SW 1271 (cell line): Measurements from ENCODE around the gene STX5.
"Not testable (repeated sequence)": the region's sequence is repeated elsewhere in the genome, so short reads cannot be mapped to it uniquely, and the experiment has no call there.

Source experiments
- DNase-seq, 2 experiments: peaks; one replicate each; lab custom pipeline; 2025; lab: John Stamatoyannopoulos, UW

STX5 gene, protein sequence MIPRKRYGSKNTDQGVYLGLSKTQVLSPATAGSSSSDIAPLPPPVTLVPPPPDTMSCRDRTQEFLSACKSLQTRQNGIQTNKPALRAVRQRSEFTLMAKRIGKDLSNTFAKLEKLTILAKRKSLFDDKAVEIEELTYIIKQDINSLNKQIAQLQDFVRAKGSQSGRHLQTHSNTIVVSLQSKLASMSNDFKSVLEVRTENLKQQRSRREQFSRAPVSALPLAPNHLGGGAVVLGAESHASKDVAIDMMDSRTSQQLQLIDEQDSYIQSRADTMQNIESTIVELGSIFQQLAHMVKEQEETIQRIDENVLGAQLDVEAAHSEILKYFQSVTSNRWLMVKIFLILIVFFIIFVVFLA

GRCh38 chr11:62831520-62832335 is at the start of gene STX5:
Gene STX5 (minus strand): TSS chr11:62832051. CDS start chr11:62831243, 808 bp downstream.
- DNase-seq, result peak; percentile 92 to 98

DNA sequence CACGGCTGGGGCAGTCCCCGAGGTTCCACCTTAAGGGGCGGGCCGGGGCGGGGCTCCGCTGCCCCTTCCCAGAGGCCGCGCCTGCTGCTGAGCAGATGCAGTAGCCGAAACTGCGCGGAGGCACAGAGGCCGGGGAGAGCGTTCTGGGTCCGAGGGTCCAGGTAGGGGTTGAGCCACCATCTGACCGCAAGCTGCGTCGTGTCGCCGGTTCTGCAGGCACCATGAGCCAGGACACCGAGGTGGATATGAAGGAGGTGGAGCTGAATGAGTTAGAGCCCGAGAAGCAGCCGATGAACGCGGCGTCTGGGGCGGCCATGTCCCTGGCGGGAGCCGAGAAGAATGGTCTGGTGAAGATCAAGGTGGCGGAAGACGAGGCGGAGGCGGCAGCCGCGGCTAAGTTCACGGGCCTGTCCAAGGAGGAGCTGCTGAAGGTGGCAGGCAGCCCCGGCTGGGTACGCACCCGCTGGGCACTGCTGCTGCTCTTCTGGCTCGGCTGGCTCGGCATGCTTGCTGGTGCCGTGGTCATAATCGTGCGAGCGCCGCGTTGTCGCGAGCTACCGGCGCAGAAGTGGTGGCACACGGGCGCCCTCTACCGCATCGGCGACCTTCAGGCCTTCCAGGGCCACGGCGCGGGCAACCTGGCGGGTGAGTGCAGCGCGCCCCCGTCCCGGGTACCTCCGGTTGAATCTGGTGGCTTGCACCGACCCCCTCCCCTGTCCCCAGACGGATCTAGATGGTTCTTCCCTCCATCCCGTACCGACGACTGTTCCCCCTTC is 49.1 kb upstream of the STX5 start, which contains the start of gene SLC3A2:
SLC3A2 (plus strand) TSS at position 94 of the 776 bp plus-strand sequence; CDS start at position 222, 128 bp downstream.
- DNase-seq, result peak; percentile 69 to 88

- DNase-seq, result peak in 1 of 2 experiments; percentile 54
Observed at GRCh38 chr11:62880231-62880802, 48.5 kb upstream of the STX5 start.

GRCh38 chr11:62879235-62879978 is 47.6 kb upstream of the STX5 start:
- DNase-seq, result no peak

GRCh38 chr11:62876712-62877111 is 44.9 kb upstream of the STX5 start:
- no peak for DNase-seq

- no peak for DNase-seq
Observed at GRCh38 chr11:62875698-62876478, 44.0 kb upstream of the STX5 start.

GRCh38 chr11:62874851-62875250 is 43.0 kb upstream of the STX5 start:
- DNase-seq, result no peak

- no peak for DNase-seq
Observed at GRCh38 chr11:62865635-62866034, 33.8 kb upstream of the STX5 start.

GRCh38 chr11:62863687-62864335 is 32.0 kb upstream of the STX5 start:
- no peak for DNase-seq

- not testable (repeated sequence) for DNase-seq
Observed at GRCh38 chr11:62861564-62862192, 29.8 kb upstream of the STX5 start.

DNA sequence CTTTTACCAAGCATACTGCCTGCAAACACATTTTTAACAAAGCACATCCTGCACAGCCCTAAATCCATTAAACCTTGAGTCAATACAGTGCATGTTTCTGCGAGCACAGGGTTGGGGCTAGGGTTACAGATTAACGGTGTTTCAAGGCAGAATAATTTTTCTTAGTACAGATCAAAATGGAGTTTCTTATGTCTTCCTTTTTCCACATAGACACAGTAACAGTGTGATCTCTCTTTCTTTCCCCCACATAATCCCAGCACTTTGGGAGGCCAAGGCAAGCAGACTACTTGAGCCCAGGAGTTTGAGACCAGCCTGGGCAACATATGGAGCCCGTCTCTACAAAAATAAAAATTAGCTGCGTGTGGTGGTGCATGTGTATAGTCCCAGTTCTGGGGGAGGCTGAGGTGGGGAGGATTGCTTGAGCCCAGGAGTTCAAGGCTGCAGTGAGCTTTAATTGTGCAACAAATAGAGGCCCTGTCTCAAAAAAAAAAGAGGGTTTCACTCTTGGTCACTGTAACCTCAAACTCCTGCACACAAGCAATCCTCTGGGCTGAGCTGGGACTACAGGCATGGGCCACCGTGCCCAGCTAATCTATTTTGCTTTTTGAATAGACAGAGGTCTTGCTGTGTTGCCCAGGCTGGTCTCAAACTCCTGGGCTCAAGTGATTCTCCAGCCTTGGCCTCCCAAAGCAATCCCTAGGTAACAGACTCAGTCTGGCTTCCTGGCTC is 29.1 kb upstream of the STX5 start:
- no peak for DNase-seq

DNA sequence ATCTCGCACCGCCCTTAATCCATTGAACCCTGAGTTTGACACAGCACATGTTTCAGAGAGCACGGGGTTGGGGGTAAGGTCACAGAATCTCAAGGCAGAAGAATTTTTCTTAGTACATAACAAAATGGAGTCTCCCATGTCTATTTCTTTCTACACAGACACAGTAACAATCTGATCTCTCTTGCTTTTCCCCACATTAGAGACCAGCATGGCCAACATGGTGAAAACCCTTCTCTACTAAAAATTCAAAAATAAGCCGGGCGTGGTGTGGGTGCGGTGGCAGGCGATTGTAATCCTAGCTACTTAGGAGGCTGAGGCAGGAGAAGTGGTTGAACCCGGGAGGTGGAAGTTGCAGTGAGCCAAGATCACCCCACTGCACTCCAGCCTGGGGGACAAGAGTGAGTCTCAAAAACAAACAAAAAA is 27.4 kb upstream of the STX5 start:
- not testable (repeated sequence) for DNase-seq

DNA sequence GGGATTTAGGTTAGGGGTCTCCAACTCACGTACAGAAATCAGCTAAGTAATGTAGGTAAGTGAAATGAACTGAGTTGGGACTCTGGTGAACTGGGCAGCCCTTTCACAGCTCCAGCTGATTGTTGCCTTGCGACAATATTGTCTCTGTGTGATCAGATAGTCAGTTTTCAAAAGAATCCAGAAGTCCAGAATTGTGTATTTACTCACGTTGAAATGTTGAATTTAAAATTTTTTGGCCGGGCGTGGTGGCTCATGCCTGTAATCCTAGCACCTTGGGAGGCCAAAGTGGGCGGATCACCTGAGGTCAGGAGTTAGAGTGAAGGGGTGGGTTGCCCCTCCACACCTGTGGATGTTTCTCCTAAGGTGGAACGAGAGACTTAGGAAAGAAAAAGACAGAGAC is 26.4 kb upstream of the STX5 start:
- DNase-seq, result no peak

- DNase-seq, result no peak
Observed at GRCh38 chr11:62857541-62857982, 25.7 kb upstream of the STX5 start.

DNA sequence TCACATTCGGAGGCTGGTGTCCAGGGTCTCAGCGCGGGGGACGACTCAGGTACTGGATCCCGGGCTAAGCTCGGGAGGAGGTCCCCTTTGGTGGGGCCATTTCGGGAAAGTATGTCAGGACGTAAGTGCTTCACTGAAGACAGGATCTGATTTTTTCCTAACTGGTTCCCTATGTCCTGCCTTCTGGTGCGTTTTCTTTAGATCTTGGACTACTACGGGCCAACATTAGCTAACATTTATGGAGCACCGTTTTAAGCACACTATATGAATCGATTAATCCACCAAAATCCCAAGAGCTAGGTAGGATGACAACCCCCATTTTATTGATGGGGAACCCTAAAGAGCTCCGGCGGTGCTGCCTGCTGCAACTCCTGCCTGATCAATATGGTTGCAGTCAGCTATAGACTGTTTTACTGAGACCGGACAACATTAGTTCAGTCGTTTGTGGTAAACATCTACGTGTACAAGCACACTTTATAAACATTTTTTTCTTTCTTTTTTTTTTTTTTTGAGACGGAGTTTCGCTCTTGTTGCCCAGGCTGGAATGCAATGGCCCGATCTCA is 24.6 kb upstream of the STX5 start:
- no peak for DNase-seq

GRCh38 chr11:62855571-62856332 is 23.9 kb upstream of the STX5 start:
- DNase-seq, result peak; percentile 90 to 95

- DNase-seq, result no peak
Observed at GRCh38 chr11:62854825-62855570, 23.1 kb upstream of the STX5 start.
